BLaER1 (cell line): ENCODE results near the gene CBLB.
A peak's percentile ranks its signal among the peaks of the same experiment; 100 is the strongest.

Experiments
- H3K27ac ChIP-seq: shearing (Covaris generic); formaldehyde crosslinking; 2 replicates; pipeline ENCODE4 v1.8.1; 2022
- H3K27me3 ChIP-seq: shearing (Covaris generic); formaldehyde crosslinking; 2 replicates; pipeline ENCODE4 v1.8.1; 2022
- H3K36me3 ChIP-seq: shearing (Covaris generic); formaldehyde crosslinking; 2 replicates; pipeline ENCODE4 v1.8.1; 2022
- H3K4me1 ChIP-seq: shearing (Covaris generic); formaldehyde crosslinking; 2 replicates; pipeline ENCODE4 v1.8.1; 2022
- H3K4me2 ChIP-seq: shearing (Covaris generic); formaldehyde crosslinking; 2 replicates; pipeline ENCODE4 v1.8.1; 2022
- H3K4me3 ChIP-seq: shearing (Covaris generic); formaldehyde crosslinking; 2 replicates; pipeline ENCODE4 v1.8.1; 2022
- H3K9ac ChIP-seq: shearing (Covaris generic); formaldehyde crosslinking; 2 replicates; pipeline ENCODE4 v1.8.1; 2022
- H3K9me3 ChIP-seq: shearing (Covaris generic); formaldehyde crosslinking; 2 replicates; pipeline ENCODE4 v1.8.1; 2022
- H4K20me1 ChIP-seq: shearing (Covaris generic); formaldehyde crosslinking; 2 replicates; pipeline ENCODE4 v1.8.1; 2022
- Cebpa-rat ChIP-seq: shearing (Covaris generic); IDR thresholded peaks from 2 replicates; pipeline ENCODE4 v1.8.1; 2022

Gene CBLB

GRCh38 chr3:105837947-105838346 lies 30.9 kb downstream of the CBLB start:
- H3K27ac ChIP-seq = no peak overlapping the region
- H3K4me1 ChIP-seq = no peaks in the 10 kb centered on the region
- no peaks in the 10 kb centered on the region for H3K27me3 ChIP-seq
- H3K4me2 ChIP-seq = no peak overlapping the region
- H3K9ac ChIP-seq = no peak overlapping the region
- no peak overlapping the region for H3K4me3 ChIP-seq
- H4K20me1 ChIP-seq = no peaks in the 10 kb centered on the region
- TF ChIP-seq Cebpa-rat = no peak
- peaks cover 21% of the 10 kb centered on the region for H3K36me3 ChIP-seq
- H3K9me3 ChIP-seq = no peaks in the 10 kb centered on the region

DNA sequence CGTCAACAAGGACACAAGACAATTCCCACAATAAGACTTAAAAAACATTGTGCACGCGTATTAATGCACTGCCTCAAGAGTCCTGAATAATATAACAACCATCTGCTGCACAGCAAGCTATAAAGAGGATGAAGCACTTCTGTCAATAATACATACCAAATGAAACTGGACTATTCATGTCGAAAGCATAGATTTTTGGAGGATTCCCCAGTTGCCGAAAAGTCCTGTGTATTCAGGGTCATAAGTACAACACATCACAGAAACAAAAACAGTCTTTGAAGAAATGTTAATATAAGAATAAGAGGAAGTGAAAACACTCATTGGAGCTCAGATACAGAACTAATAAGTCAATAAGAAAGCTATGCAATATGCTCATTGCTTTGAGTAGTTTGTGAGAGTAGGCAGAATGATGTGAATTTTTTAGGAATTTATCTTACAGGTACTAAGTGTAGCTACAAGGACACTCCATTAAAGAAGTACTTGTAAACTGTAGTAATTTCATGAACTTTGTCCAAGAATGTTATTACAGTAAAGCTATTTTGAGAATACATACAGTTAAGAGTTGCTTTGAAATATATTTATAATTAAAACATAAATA lies 31.6 kb downstream of the CBLB start:
- TF ChIP-seq Cebpa-rat = no peak
- peaks cover 21% of the 10 kb centered on the region for H3K36me3 ChIP-seq
- no peaks in the 10 kb centered on the region for H3K4me1 ChIP-seq
- no peak overlapping the region for H3K27ac ChIP-seq
- no peak overlapping the region for H3K9ac ChIP-seq
- no peaks in the 10 kb centered on the region for H3K27me3 ChIP-seq
- H4K20me1 ChIP-seq = no peaks in the 10 kb centered on the region
- no peaks in the 10 kb centered on the region for H3K9me3 ChIP-seq
- no peak overlapping the region for H3K4me3 ChIP-seq
- H3K4me2 ChIP-seq = no peak overlapping the region

GRCh38 chr3:105836533-105836932 lies 32.3 kb downstream of the CBLB start:
- no peak overlapping the region for H3K4me2 ChIP-seq
- TF ChIP-seq Cebpa-rat = no peak
- no peaks in the 10 kb centered on the region for H3K4me1 ChIP-seq
- peaks cover 17% of the 10 kb centered on the region for H3K36me3 ChIP-seq
- no peaks in the 10 kb centered on the region for H3K9me3 ChIP-seq
- no peak overlapping the region for H3K27ac ChIP-seq
- H3K9ac ChIP-seq = no peak overlapping the region
- no peak overlapping the region for H3K4me3 ChIP-seq
- no peaks in the 10 kb centered on the region for H3K27me3 ChIP-seq
- H4K20me1 ChIP-seq = no peaks in the 10 kb centered on the region

- Histone ChIP-seq H3K4me2 (no peak overlapping the region), H3K27ac (no peak overlapping the region), H3K9me3 (no peaks in the 10 kb centered on the region), H3K4me3 (no peak overlapping the region), H4K20me1 (no peaks in the 10 kb centered on the region), H3K4me1 (peaks cover 7% of the 10 kb centered on the region; the same call in 1 of the 2 replicates), H3K27me3 (no peaks in the 10 kb centered on the region), H3K9ac (no peak overlapping the region), H3K36me3 (peaks cover 17% of the 10 kb centered on the region)
- TF ChIP-seq Cebpa-rat = no peak
Measured at GRCh38 chr3:105835606-105836005, 33.2 kb downstream of the CBLB start.

GRCh38 chr3:105834768-105835167 lies 34.0 kb downstream of the CBLB start:
- no peak overlapping the region for H3K4me2 ChIP-seq
- H3K4me3 ChIP-seq = no peak overlapping the region
- H3K9me3 ChIP-seq = no peaks in the 10 kb centered on the region
- H3K4me1 ChIP-seq = peaks cover 8% of the 10 kb centered on the region; the same call in 1 of the 2 replicates
- TF ChIP-seq Cebpa-rat = no peak
- peaks cover 17% of the 10 kb centered on the region for H3K36me3 ChIP-seq
- no peak overlapping the region for H3K9ac ChIP-seq
- no peaks in the 10 kb centered on the region for H3K27me3 ChIP-seq
- no peaks in the 10 kb centered on the region for H4K20me1 ChIP-seq
- H3K27ac ChIP-seq = no peak overlapping the region

- H3K4me1 ChIP-seq = peaks cover 8% of the 10 kb centered on the region; the same call in 1 of the 2 replicates
- peaks cover 8% of the 10 kb centered on the region; the same call in 1 of the 2 replicates for H3K36me3 ChIP-seq
- H3K4me3 ChIP-seq = no peak overlapping the region
- H3K9me3 ChIP-seq = no peaks in the 10 kb centered on the region
- TF ChIP-seq Cebpa-rat = no peak
- no peaks in the 10 kb centered on the region for H4K20me1 ChIP-seq
- H3K27ac ChIP-seq = no peak overlapping the region
- H3K4me2 ChIP-seq = no peak overlapping the region
- H3K9ac ChIP-seq = no peak overlapping the region
- no peaks in the 10 kb centered on the region for H3K27me3 ChIP-seq
Measured at GRCh38 chr3:105832644-105833043, 36.2 kb downstream of the CBLB start.

- Histone ChIP-seq H3K9me3 (no peaks in the 10 kb centered on the region), H3K9ac (no peak overlapping the region), H3K36me3 (peaks cover 13% of the 10 kb centered on the region), H3K4me2 (peak overlapping the region; percentile 13; the same call in 1 of the 2 replicates), H3K27ac (no peak overlapping the region), H3K4me1 (peaks cover 8% of the 10 kb centered on the region; the same call in 1 of the 2 replicates), H4K20me1 (no peaks in the 10 kb centered on the region), H3K27me3 (no peaks in the 10 kb centered on the region), H3K4me3 (no peak overlapping the region)
- no peak for TF ChIP-seq Cebpa-rat
Measured at GRCh38 chr3:105830836-105831235, 38.0 kb downstream of the CBLB start.

DNA sequence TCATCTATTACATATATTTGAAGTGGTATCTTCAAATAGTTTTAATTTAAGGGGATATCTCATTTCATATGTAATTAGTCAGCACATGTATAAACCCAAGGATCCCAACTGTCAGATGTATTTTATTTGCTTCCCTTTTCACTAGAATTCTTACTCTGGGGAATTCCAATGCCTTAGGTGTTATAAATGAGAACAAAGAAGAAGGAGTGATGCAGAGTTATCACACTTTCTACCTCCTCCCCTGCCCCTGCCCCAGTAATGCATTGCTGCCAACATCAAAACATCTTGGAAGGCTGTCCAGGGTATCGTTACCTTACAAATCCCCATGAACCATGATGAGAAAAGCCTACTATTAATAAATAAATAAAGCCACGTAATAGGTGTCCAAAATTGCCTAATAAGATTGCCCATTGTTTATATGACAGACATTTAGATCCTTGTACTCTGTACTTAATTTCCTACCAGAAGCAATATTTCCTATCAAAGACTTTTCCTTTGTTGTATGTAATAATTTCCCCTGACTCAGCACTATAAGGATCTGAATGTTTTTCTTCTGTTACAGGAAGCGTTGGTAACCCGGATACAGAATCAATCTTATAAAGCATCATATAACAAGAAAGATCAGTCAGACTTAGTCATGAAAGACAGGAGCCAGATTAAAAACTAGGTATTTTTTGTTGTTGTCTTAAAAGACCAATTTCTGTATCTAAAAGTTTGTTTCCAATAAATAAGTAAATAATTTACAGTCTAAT lies 38.8 kb downstream of the CBLB start:
- Histone ChIP-seq H3K36me3 (peaks cover 16% of the 10 kb centered on the region), H3K27ac (no peak overlapping the region), H3K4me3 (no peak overlapping the region), H3K9ac (no peak overlapping the region), H3K4me2 (no peak overlapping the region), H4K20me1 (no peaks in the 10 kb centered on the region), H3K4me1 (peaks cover 8% of the 10 kb centered on the region; the same call in 1 of the 2 replicates), H3K27me3 (no peaks in the 10 kb centered on the region), H3K9me3 (no peaks in the 10 kb centered on the region)
- no peak for TF ChIP-seq Cebpa-rat

DNA sequence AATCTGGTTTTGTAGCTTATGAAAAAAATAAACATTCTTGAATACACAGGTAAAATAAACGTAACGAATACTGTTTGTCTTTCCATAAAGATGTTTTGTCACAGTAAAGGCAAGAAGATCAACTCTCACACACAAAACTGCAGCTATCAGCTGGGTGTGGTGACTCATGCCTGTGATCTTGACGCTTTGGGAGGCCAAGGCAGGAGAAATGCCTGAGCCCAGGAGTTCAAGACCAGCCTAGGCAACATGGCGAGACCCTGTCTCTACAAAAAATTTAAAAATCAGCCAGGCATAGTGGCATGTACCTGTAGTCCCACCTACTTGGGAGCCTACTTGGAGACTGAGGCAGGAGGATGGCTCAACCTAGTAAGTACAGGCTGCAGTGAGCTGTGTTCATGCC lies 39.6 kb downstream of the CBLB start:
- no peak overlapping the region for H3K27ac ChIP-seq
- TF ChIP-seq Cebpa-rat = no peak
- peaks cover 24% of the 10 kb centered on the region for H3K36me3 ChIP-seq
- no peaks in the 10 kb centered on the region for H3K9me3 ChIP-seq
- H4K20me1 ChIP-seq = no peaks in the 10 kb centered on the region
- no peak overlapping the region for H3K4me2 ChIP-seq
- H3K4me3 ChIP-seq = no peak overlapping the region
- H3K4me1 ChIP-seq = peaks cover 8% of the 10 kb centered on the region; the same call in 1 of the 2 replicates
- no peak overlapping the region for H3K9ac ChIP-seq
- no peaks in the 10 kb centered on the region for H3K27me3 ChIP-seq

DNA sequence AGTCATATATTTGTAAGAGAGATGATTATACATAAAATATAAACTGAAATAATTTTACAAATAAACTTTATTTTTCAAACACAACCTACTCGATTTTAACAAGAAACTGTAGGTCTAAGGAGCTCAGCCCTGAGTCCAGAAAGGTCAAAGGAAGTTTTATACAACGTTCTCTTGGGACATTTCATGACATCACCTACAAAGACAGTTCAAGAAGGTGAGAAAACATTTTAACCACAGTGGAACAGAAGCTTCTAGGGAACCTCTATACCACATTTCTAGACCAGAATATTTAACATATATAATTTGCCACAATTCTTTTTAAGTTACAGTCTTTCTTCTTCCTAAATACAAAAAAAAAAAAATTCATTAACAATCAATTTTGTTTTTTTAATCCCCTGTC lies 40.1 kb downstream of the CBLB start:
- Histone ChIP-seq H3K27me3 (no peaks in the 10 kb centered on the region), H3K9me3 (no peaks in the 10 kb centered on the region), H3K9ac (no peak overlapping the region), H3K36me3 (peaks cover 30% of the 10 kb centered on the region), H3K4me1 (peaks cover 8% of the 10 kb centered on the region; the same call in 1 of the 2 replicates), H3K27ac (no peak overlapping the region), H3K4me3 (no peak overlapping the region), H4K20me1 (no peaks in the 10 kb centered on the region), H3K4me2 (no peak overlapping the region)
- no peak for TF ChIP-seq Cebpa-rat
